ENCODE measurements around the gene VAV1.
A peak's percentile ranks its signal among the peaks of the same experiment; 100 is the strongest.
"Not testable (repeated sequence)": the region's sequence is repeated elsewhere in the genome, so short reads cannot be mapped to it uniquely, and the experiment has no call there.

VAV1 gene

DNA sequence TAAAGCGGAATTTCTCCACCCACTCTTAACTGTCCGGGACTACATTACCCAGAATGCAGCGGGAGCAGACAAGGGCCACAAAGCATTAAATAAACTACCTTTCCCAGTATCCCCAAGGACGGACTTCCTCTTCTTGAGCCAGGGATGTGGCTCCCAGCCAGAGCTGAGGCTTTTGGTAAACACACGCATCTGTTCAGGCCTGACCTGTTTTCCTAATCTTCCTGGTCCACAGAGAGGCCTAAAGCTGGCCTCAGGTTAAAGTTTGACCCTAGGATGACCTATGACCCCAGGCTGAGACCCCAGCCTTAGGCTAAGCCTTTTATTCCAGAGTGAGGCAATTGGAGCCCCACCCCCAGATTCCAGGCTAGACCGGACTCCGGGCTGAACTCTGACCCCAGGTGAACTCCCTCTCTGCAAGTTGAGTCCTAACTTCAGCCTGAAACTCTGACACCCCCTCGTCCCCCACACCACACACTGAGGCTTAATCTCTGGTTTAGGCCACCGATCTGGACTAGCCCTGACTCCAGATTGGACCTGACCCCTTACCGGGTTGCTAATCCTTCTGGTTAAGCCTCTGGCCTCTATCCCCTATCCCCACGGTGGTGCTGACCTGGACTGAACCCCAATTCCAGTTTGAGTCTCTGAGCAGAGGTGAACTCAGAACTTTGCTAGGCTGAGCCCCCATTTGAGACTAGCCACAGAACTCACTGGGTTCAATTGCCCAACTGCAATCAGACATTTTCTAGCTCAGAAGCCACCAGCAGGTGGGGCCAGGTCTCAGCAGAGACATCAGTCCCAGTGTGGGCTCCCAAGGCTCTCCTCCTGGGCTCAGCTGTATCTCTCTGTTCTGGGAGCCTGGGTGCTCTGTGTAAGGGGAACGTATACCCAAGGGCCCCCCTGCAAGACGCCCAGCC is 34.4 kb upstream of the VAV1 start:
- peak; percentile 73 to 74 for DNase-seq

- peak in 1 of 2 experiments; percentile 12 for DNase-seq
Observed at GRCh38 chr19:6738787-6739389, 33.6 kb upstream of the VAV1 start.

GRCh38 chr19:6739390-6739882 is 33.1 kb upstream of the VAV1 start, which contains the start of gene TRIP10:
TRIP10 (plus strand) TSS chr19:6739680; CDS start chr19:6739762, 82 bp downstream.
- peak; percentile 72 to 73 for DNase-seq

DNA sequence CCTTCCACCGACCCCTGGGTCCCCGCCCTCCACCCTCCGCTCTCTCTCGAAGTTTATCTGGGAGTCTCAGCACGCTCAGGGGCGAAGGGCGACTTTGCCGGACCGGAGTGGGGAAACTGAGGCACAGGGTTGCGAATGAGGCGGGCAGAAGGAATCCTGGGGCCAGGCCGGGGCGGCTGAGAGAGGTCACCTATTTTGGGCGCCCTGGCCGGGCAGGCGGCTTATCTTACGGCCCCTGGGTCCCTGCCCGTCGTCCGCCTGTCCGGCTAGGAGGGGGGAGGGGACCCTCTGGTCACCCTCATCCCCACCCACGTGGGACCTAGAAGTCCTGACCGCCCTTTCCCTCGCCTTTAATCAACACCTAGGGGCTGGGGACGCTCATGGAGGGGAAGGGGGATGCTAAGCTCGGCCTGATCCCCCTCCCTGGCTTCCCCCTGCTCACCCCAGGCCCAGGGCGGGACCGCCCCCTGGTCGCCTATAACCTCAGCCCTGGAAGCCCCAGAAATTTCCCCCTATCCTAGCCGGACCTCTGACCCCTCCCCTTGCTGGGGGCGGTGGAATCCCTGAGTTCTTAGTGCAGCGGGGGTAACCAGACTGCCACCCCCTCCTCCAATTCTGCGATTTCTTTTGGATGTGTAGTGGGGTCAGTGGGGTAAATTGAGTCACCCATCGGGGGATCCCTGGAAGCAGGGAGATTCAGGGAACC is 32.5 kb upstream of the VAV1 start:
- DNase-seq = no peak

- DNase-seq = no peak
Observed at GRCh38 chr19:6740589-6741343, 31.7 kb upstream of the VAV1 start.

DNA sequence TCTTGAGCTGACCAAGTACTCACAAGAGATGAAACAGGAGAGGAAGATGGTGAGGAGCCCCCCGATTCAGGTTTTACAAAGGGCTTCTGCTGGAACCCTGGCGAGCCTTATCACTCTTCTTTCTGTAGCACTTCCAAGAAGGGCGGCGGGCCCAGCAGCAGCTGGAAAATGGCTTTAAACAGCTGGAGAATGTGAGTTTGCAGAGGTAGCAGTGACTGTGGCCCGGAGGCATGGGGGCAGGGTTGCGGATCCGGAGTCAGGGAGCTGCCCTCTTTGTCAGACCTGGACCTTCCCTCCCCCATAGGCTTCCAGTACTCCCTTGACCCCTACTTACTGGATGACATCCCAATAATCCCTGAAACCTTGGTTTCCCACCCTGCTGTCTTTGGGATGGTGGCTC is 29.4 kb upstream of the VAV1 start:
- no peak for DNase-seq

GRCh38 chr19:6743714-6744380 is 28.7 kb upstream of the VAV1 start:
- DNase-seq = no peak

- DNase-seq = no peak
Observed at GRCh38 chr19:6744381-6745301, 27.9 kb upstream of the VAV1 start.

GRCh38 chr19:6745965-6746364 is 26.5 kb upstream of the VAV1 start:
- no peak for DNase-seq

GRCh38 chr19:6748543-6748942 is 24.0 kb upstream of the VAV1 start:
- not testable (repeated sequence) for DNase-seq

DNA sequence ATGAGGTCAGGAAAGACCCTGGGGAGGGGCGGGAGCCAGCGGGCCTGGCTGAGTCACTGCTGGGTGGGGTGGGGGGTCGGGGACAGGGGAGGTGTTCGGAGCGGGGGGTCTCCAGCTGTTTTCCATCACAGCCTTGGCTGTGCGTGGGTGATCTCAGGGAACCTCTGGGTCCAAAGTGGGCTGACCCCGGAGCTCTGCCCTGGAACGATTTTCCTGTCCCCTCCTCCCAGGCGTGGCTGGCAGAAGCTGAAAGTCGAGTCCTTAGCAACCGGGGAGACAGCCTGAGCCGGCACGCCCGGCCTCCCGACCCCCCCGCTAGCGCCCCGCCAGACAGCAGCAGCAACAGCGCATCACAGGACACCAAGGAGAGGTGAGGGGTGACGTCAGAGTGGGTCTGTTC is 22.4 kb upstream of the VAV1 start:
- DNase-seq = no peak

- no peak for DNase-seq
Observed at GRCh38 chr19:6751189-6751588, 21.3 kb upstream of the VAV1 start.

DNA sequence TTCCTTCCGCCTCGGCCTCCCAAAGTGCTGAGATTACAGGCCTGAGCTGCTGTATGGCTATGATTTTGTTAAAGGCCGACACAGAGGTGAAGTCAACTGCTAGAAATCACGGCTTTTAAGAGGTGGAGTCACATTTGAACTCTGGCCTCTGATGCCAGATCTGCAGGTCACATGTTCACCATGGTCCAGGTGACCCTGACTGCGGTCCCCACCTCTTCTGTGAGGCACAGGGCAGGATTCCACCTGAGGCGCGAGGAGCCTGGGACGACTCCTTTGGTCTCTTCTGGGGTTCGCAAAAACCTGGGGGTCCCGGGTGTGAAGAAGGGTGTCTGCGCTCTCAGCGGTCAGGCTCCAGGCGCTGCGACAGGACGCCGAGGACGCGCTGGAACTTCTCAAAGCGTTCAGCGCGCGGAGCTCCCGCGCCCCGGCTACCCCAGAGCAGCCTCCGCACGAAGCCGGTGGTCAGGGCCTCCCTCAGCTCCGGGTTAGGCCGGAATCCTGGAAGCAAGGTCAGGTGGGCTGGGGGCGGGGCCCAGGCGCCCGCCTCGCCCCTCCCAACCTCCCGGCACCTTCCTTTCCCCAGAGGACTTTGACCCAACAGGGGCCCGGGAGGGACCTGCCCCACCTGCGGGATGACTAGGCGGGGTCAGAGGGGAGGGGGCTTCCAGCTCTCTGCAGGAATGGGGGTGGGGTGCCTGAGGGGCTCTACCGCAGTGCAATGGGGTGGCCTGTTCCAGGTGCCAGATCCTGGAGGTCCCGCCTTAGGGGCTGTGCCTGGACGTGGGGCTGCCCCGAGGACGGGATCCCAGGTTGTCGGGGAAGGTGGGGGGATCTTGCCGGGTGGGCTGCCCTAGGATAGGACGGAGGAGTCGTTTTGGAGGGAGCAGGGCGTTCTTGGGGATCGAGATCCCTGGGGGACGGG is 20.0 kb upstream of the VAV1 start:
- DNase-seq = no peak

- peak; percentile 61 to 68 for DNase-seq
Observed at GRCh38 chr19:6753178-6754031, 19.1 kb upstream of the VAV1 start.

DNA sequence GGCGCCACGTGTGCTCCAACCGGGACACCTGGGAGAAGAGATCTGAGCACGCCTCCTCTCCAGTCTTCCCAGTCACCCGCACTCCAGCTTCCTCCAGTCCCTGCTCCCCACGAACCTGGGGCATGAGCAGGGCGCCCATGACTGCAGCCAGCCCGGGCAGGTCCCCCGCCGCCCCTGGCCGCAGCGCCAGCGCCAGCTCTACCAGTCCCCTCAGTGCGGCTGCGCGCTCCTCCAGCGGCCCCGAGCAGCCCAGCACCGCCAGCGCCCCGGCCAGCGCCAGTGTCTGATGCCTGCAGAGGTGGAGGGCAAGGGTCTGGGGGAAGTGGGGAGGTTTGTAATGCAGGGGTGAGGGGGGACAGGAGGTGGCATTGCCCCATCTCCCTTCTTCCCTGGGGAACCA is 18.4 kb upstream of the VAV1 start:
- DNase-seq = no peak

GRCh38 chr19:6754653-6755463 is 17.6 kb upstream of the VAV1 start:
- DNase-seq = no peak

DNA sequence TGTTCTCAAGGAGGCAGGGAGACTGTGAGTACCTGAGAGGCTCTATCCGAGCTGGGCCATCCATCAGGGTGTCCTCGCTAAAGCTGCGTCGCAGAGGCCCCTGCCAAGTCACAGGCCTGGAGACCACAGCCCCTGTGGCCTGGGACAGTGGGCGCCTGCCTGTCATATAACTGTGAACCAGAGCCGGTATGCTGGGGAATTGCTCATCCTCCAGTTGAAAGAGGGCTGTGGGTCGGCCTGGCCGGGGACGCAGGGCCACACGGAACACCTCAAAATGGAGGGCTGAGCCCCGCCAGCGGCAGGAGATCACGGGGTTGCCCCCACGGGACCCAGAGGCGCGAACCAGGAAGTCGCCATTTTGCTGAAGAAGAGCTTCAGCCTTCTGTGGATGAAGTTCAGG is 11.9 kb upstream of the VAV1 start:
- no peak for DNase-seq

Data from activated CD4-positive, alpha-beta T cell treated with anti-CD3 and anti-CD28 coated beads, Interleukin-2, amount 50 U/mL, for 4 hours (primary cell).